B cell (primary cell): ENCODE data around the gene HIPK3.

Experiments
- EZH2 ChIP-seq: IDR thresholded peaks from 2 replicates; pipeline ENCODE4 v1.6.1; 2012; ENCODE audit warnings: borderline replicate concordance, low read depth, mild to moderate bottlenecking, moderate library complexity, low read length; ENCODE audit not compliant: insufficient read depth, poor library complexity, severe bottlenecking
- TF ChIP-seq, protein P1 (sequence below): fragments of 200-600 bp; IDR thresholded peaks from one replicate; pipeline ENCODE4 v1.8.0; 2022; ENCODE audit warnings: antibody characterized with exemption, mild to moderate bottlenecking

DNA sequence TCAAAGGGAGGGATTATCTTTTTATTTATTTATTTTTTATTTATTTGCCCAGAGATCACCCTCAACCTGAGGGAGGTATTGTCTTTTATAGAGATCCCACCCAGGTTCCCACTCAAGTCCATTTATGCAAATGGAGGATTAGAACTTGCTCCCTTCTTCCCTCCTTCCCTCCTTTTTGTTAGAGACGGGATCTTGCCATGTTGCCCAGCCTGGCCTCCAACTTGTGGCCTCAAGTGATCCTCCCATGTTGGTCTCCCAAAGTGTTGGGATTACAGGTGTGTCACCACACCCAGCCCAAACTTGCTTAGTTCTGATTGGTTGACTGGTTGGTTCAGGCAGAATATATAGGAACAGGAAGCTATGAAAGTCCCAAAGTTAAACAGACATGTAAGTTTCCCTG lies 51.9 kb downstream of the HIPK3 start:
- TF ChIP-seq, protein P1, sequence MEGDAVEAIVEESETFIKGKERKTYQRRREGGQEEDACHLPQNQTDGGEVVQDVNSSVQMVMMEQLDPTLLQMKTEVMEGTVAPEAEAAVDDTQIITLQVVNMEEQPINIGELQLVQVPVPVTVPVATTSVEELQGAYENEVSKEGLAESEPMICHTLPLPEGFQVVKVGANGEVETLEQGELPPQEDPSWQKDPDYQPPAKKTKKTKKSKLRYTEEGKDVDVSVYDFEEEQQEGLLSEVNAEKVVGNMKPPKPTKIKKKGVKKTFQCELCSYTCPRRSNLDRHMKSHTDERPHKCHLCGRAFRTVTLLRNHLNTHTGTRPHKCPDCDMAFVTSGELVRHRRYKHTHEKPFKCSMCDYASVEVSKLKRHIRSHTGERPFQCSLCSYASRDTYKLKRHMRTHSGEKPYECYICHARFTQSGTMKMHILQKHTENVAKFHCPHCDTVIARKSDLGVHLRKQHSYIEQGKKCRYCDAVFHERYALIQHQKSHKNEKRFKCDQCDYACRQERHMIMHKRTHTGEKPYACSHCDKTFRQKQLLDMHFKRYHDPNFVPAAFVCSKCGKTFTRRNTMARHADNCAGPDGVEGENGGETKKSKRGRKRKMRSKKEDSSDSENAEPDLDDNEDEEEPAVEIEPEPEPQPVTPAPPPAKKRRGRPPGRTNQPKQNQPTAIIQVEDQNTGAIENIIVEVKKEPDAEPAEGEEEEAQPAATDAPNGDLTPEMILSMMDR: no peak
- TF ChIP-seq EZH2: no peak
